ENCODE results near the gene TMC6.
"Not testable (repeated sequence)": the region's sequence is repeated elsewhere in the genome, so short reads cannot be mapped to it uniquely, and the experiment has no call there.

Gene TMC6

GRCh38 chr17:78128551-78129350 lies at the start of gene TMC6:
Gene TMC6 (minus strand): TSS chr17:78128755. CDS start chr17:78126832, 1,923 bp downstream.
- peak in 2 of 10 donors; percentile 67 to 91 for DNase-seq
- intact Hi-C loops (cut with DNase I): no loop called here

- DNase-seq: peak; percentile 39 to 95 (median 68)
- intact Hi-C loops (cut with DNase I): loop anchor here (2.0 kb wide), 1 partner anchor 64 kb away; no protein-coding TSS in a partner anchor
These were observed 48.0 kb upstream of the TMC6 start for GRCh38 chr17:78176548-78177025.

GRCh38 chr17:78175643-78175981 lies 47.1 kb upstream of the TMC6 start:
- intact Hi-C loops (cut with DNase I): no loop called here
- DNase-seq: no peak

- intact Hi-C loops (cut with DNase I): loop anchor here (1.0 kb wide), 1 partner anchor 76 kb away; no protein-coding TSS in a partner anchor
- DNase-seq: no peak
These were observed 46.5 kb upstream of the TMC6 start for GRCh38 chr17:78174870-78175642.

- DNase-seq: peak; percentile 65 to 97 (median 78)
- intact Hi-C loops (cut with DNase I): loop anchor here (1.0 kb wide), 1 partner anchor 77 kb away; no protein-coding TSS in a partner anchor
These were observed 45.9 kb upstream of the TMC6 start for GRCh38 chr17:78174346-78174869.

- DNase-seq: peak in 1 of 10 donors; percentile 81
- intact Hi-C loops (cut with DNase I): no loop called here
These were observed 44.7 kb upstream of the TMC6 start for GRCh38 chr17:78173097-78173715.

- peak in 1 of 10 donors; percentile 26 for DNase-seq
- intact Hi-C loops (cut with DNase I): no loop called here
These were observed 43.9 kb upstream of the TMC6 start for GRCh38 chr17:78172249-78173051.

- intact Hi-C loops (cut with DNase I); DNase-seq: not testable (repeated sequence)
These were observed 43.2 kb upstream of the TMC6 start for GRCh38 chr17:78171591-78172248.

- intact Hi-C loops (cut with DNase I): no loop called here
- DNase-seq: no peak
These were observed 42.4 kb upstream of the TMC6 start for GRCh38 chr17:78170692-78171590.

GRCh38 chr17:78168903-78169793 lies 40.6 kb upstream of the TMC6 start:
- intact Hi-C loops (cut with DNase I): no loop called here
- peak in 9 of 10 donors; percentile 55 to 95 (median 69) for DNase-seq

GRCh38 chr17:78168242-78168902 lies 39.8 kb upstream of the TMC6 start, which contains the start of gene SYNGR2:
Gene SYNGR2 (plus strand): TSS chr17:78168581. CDS start chr17:78168617, 36 bp downstream.
- intact Hi-C loops (cut with DNase I): no loop called here
- DNase-seq: peak; percentile 65 to 96 (median 79)

GRCh38 chr17:78166416-78166815 lies 37.9 kb upstream of the TMC6 start:
- intact Hi-C loops (cut with DNase I): no loop called here
- DNase-seq: no peak

GRCh38 chr17:78164748-78165607 lies 36.4 kb upstream of the TMC6 start:
- intact Hi-C loops (cut with DNase I): no loop called here
- no peak for DNase-seq

GRCh38 chr17:78163881-78164747 lies 35.6 kb upstream of the TMC6 start:
- intact Hi-C loops (cut with DNase I): no loop called here
- no peak for DNase-seq

Data from posterior cingulate gyrus (tissue), 11 donors.